GM23338 (cell line): Measurements from ENCODE around the gene KCTD4. TPM values are rescaled to one million over a fixed set of nuclear protein-coding genes. Genes with fewer than 3 reads are reported as not detected.

Experiments
- ATAC-seq: fragments of 200-7000 bp; cut with Tn5 transposase; 3 replicates; pipeline ENCODE4 v1.9.1; 2020
- DNase-seq: peaks from one replicate; pipeline ENCODE4 v3.0.0-alpha.2; 2015; ENCODE audit warnings: low spot score
- H2AFZ ChIP-seq: fragments of 200-600 bp; sonication (generic); 2 replicates; pipeline ENCODE4 v1.8.0; 2016; ENCODE audit warnings: antibody characterized with exemption, mild to moderate bottlenecking, moderate library complexity
- H3F3A ChIP-seq: fragments of 200-600 bp; sonication (generic); replicated peaks from 2 replicates; pipeline ENCODE4 v1.8.0; 2017; ENCODE audit warnings: antibody characterized with exemption, mixed run types, low read depth
- H3K27ac ChIP-seq: fragments of 200-600 bp; sonication (generic); 2 replicates; pipeline ENCODE4 v1.6.1; 2016; ENCODE audit warnings: low read depth
- H3K27me3 ChIP-seq: fragments of 200-600 bp; sonication (generic); 2 replicates; pipeline ENCODE4 v1.8.0; 2016; ENCODE audit warnings: mild to moderate bottlenecking, mixed run types, moderate library complexity; ENCODE audit not compliant: insufficient read depth
- H3K36me3 ChIP-seq: fragments of 200-600 bp; sonication (generic); 2 replicates; pipeline ENCODE4 v1.8.0; 2016; ENCODE audit warnings: mild to moderate bottlenecking; ENCODE audit not compliant: insufficient read depth
- H3K4me1 ChIP-seq: fragments of 200-600 bp; sonication (generic); 2 replicates; pipeline ENCODE4 v1.8.0; 2016; ENCODE audit warnings: mild to moderate bottlenecking, moderate library complexity; ENCODE audit not compliant: insufficient read depth
- H3K4me2 ChIP-seq: fragments of 200-600 bp; sonication (generic); 2 replicates; pipeline ENCODE4 v1.7.1; 2017; ENCODE audit warnings: mixed run types
- H3K4me3 ChIP-seq: fragments of 200-600 bp; sonication (generic); 2 replicates; pipeline ENCODE4 v1.6.1; 2016; ENCODE audit warnings: mixed run types
- H3K79me2 ChIP-seq: fragments of 200-600 bp; sonication (generic); replicated peaks from 2 replicates; pipeline ENCODE4 v1.8.0; 2017; ENCODE audit warnings: mild to moderate bottlenecking; ENCODE audit not compliant: insufficient read depth
- H3K9me2 ChIP-seq: fragments of 200-600 bp; sonication (generic); 2 replicates; pipeline ENCODE4 v1.8.0; 2017; ENCODE audit not compliant: insufficient read depth
- H4K20me1 ChIP-seq: fragments of 200-600 bp; sonication (generic); replicated peaks from 2 replicates; pipeline ENCODE4 v1.8.0; 2017; ENCODE audit warnings: mild to moderate bottlenecking; ENCODE audit not compliant: insufficient read depth
- H3K27ac Mint-ChIP-seq: 2 replicates; pipeline ENCODE4 v1.8.0; 2020; ENCODE audit warnings: inconsistent platforms, mild to moderate bottlenecking, moderate library complexity, mixed read lengths
- H3K27me3 Mint-ChIP-seq: 3 replicates; pipeline ENCODE4 v1.8.0; 2022; ENCODE audit warnings: low read depth, mild to moderate bottlenecking, moderate library complexity, mixed read lengths, inconsistent platforms; ENCODE audit not compliant: insufficient read depth, poor library complexity
- H3K36me3 Mint-ChIP-seq: 3 replicates; pipeline ENCODE4 v1.8.0; 2021; ENCODE audit warnings: low read depth, mild to moderate bottlenecking, inconsistent platforms, moderate library complexity, mixed read lengths
- H3K4me1 Mint-ChIP-seq: 3 replicates; pipeline ENCODE4 v1.8.0; 2020; ENCODE audit warnings: mild to moderate bottlenecking, inconsistent platforms, mixed read lengths
- H3K4me3 Mint-ChIP-seq: 3 replicates; pipeline ENCODE4 v1.8.0; 2021; ENCODE audit warnings: moderate library complexity, mild to moderate bottlenecking, inconsistent platforms, mixed read lengths
- H3K9me3 Mint-ChIP-seq: 3 replicates; pipeline ENCODE4 v1.8.0; 2020; ENCODE audit warnings: moderate library complexity, mild to moderate bottlenecking, inconsistent platforms, mixed read lengths
- CREB1 ChIP-seq: fragments of 250-450 bp; sonication (Bioruptor Pico); IDR thresholded peaks from 2 replicates; pipeline ENCODE4 v1.5.0; 2020; ENCODE audit warnings: low read depth, mild to moderate bottlenecking, moderate library complexity
- CTCF ChIP-seq, 2 experiments: fragments of 200-600 bp in 1 of 2; sonication (generic) in 1 of 2; conservative IDR thresholded peaks; 2 replicates each; pipeline versions ENCODE4 v1.5.1 to v1.6.1; 2016 to 2017; ENCODE audit warnings: antibody characterized with exemption in 2 of 2, low read depth in 2 of 2, mild to moderate bottlenecking in 2 of 2, moderate library complexity in 1 of 2
- ETS1 ChIP-seq: IDR thresholded peaks from 2 replicates; pipeline ENCODE4 v1.6.1; 2016; ENCODE audit warnings: antibody characterized with exemption
- EZH2 ChIP-seq: fragments of 200-600 bp; sonication (generic); IDR thresholded peaks from one replicate; pipeline ENCODE4 v1.8.0; 2017; ENCODE audit warnings: antibody characterized with exemption, mild to moderate bottlenecking, low read depth; ENCODE audit not compliant: unreplicated experiment
- EZH2phosphoT487 ChIP-seq: fragments of 200-600 bp; sonication (generic); IDR thresholded peaks from one replicate; pipeline ENCODE4 v1.8.1; 2018; ENCODE audit warnings: antibody characterized with exemption; ENCODE audit not compliant: unreplicated experiment
- JUNB ChIP-seq: IDR thresholded peaks from one replicate; pipeline ENCODE4 v1.6.1; 2016; ENCODE audit warnings: antibody characterized with exemption; ENCODE audit not compliant: unreplicated experiment
- NANOG ChIP-seq: IDR thresholded peaks from 2 replicates; pipeline ENCODE4 v1.6.1; 2016; ENCODE audit warnings: antibody characterized with exemption, borderline replicate concordance
- POLR2AphosphoS5 ChIP-seq: IDR thresholded peaks from 2 replicates; pipeline ENCODE4 v1.6.1; 2016; ENCODE audit warnings: antibody characterized with exemption, low read depth
- REST ChIP-seq: IDR thresholded peaks from one replicate; pipeline ENCODE4 v1.6.1; 2018; ENCODE audit warnings: antibody characterized with exemption; ENCODE audit not compliant: unreplicated experiment
- STAT1 ChIP-seq: IDR thresholded peaks from one replicate; pipeline ENCODE4 v1.6.1; 2016; ENCODE audit warnings: antibody characterized with exemption; ENCODE audit not compliant: unreplicated experiment
- ZNF114 ChIP-seq: fragments of 250-450 bp; sonication (Bioruptor Pico); IDR thresholded peaks from 2 replicates; pipeline ENCODE4 v1.5.0; 2020; ENCODE audit warnings: mild to moderate bottlenecking, moderate library complexity
- ZNF331 ChIP-seq: fragments of 250-450 bp; sonication (Bioruptor Pico); IDR thresholded peaks from 2 replicates; pipeline ENCODE4 v1.5.0; 2020; ENCODE audit warnings: low read depth, mild to moderate bottlenecking, moderate library complexity
- ZNF462 ChIP-seq: fragments of 250-450 bp; sonication (Bioruptor Pico); IDR thresholded peaks from 2 replicates; pipeline ENCODE4 v1.5.0; 2020; ENCODE audit warnings: mild to moderate bottlenecking, moderate library complexity
- polyA plus RNA-seq: library from polyadenylated mRNA; unstranded; fragments of >200 nt; fragmentation: Nextera tagmentation; extraction: Ambion mirVana; gene quantifications from 2 replicates; pipeline ENCODE4 v1.2.1, GENCODE V29; 2016
- total RNA-seq: library from RNA; depleted of rRNA; stranded (reverse); fragments of >200 nt; shearing (Covaris generic); gene quantifications from 2 replicates; pipeline ENCODE4 v1.2.3, GENCODE V29; 2014

Gene KCTD4
- total and polyA plus RNA-seq, 2 experiments from 2014 or later: 0.24 TPM; not detected in 1

GRCh38 chr13:45184693-45185092, 16.2 kb downstream of the KCTD4 start:
- DNase-seq (no peak), ATAC-seq (no peak)
- Histone ChIP-seq H3K27me3 (no peaks in the 10 kb centered on the region), H2AFZ (no peak overlapping the region), H3K36me3 (no peaks in the 10 kb centered on the region), H3K27ac (no peak overlapping the region), H3K4me2 (no peak overlapping the region), H4K20me1 (no peaks in the 10 kb centered on the region), H3K4me3 (no peak overlapping the region), H3K79me2 (peaks cover 10% of the 10 kb centered on the region), H3K9me2 (no peaks in the 10 kb centered on the region), H3K4me1 (no peaks in the 10 kb centered on the region), H3F3A (no peaks in the 10 kb centered on the region)
- H3K27ac Mint-ChIP-seq: no peak overlapping the region
- no peak for TF ChIP-seq STAT1
- TF ChIP-seq ETS1: no peak
- TF ChIP-seq NANOG: no peak
- no peak for TF ChIP-seq ZNF462 (CRISPR knock-in tag)
- no peak for TF ChIP-seq REST
- TF ChIP-seq CREB1 (CRISPR knock-in tag): no peak
- TF ChIP-seq EZH2phosphoT487: no peak
- no peak for TF ChIP-seq CTCF (conservative IDR thresholded peaks at IDR 0.05; ENCODE audit: low read depth in 2 of 2)
- TF ChIP-seq JUNB: no peak
- no peak for TF ChIP-seq ZNF331 (CRISPR knock-in tag)
- TF ChIP-seq ZNF114: no peak
- TF ChIP-seq POLR2AphosphoS5: no peak
- no peak for TF ChIP-seq EZH2
- H3K4me3 Mint-ChIP-seq: no peak overlapping the region
- peaks cover 4% of the 10 kb centered on the region for H3K27me3 Mint-ChIP-seq
- no peaks in the 10 kb centered on the region for H3K4me1 Mint-ChIP-seq
- H3K36me3 Mint-ChIP-seq: peaks cover 8% of the 10 kb centered on the region; the same call in 2 of the 3 replicates
- no peaks in the 10 kb centered on the region for H3K9me3 Mint-ChIP-seq
